GM12878 (cell line): Measurements from ENCODE around the gene GRIN3A. TPM values are rescaled to one million over a fixed set of nuclear protein-coding genes. Genes with fewer than 3 reads are reported as not detected.
A peak's percentile ranks its signal among the peaks of the same experiment; 100 is the strongest.

Experiments
- BACH1 ChIP-seq: fragments of 450-650 bp; IDR thresholded peaks from 2 replicates; pipeline ENCODE4 v1.6.1; 2017; ENCODE audit warnings: mild to moderate bottlenecking, borderline replicate concordance
- BMI1 ChIP-seq: fragments of 450-650 bp; IDR thresholded peaks from 2 replicates; pipeline ENCODE4 v1.6.1; 2016; ENCODE audit warnings: mild to moderate bottlenecking, moderate library complexity, borderline replicate concordance
- CHD2 ChIP-seq: IDR thresholded peaks from 2 replicates; pipeline ENCODE4 v1.6.1; 2011; ENCODE audit warnings: low read depth, low read length, improper control_type of control experiment, borderline replicate concordance
- DPF2 ChIP-seq: fragments of 450-650 bp; IDR thresholded peaks from 2 replicates; pipeline ENCODE4 v1.6.1; 2017; ENCODE audit warnings: mild to moderate bottlenecking
- E2F8 ChIP-seq: fragments of 450-650 bp; IDR thresholded peaks from 2 replicates; pipeline ENCODE4 v1.6.1; 2018; ENCODE audit warnings: mild to moderate bottlenecking, low read depth, moderate library complexity; ENCODE audit not compliant: partially characterized antibody
- ESRRA ChIP-seq: IDR thresholded peaks from 2 replicates; pipeline ENCODE4 v1.6.1; 2012; ENCODE audit warnings: mild to moderate bottlenecking, low read length, improper control_type of control experiment
- ETV6 ChIP-seq, 2 experiments: fragments of 450-650 bp in 1 of 2; IDR thresholded peaks in 1 of 2; conservative IDR thresholded peaks in 1 of 2; 2 replicates each; pipeline ENCODE4 v1.6.1; 2014; ENCODE audit warnings: antibody characterized with exemption in 1 of 2, borderline replicate concordance in 1 of 2, low read depth in 1 of 2, mild to moderate bottlenecking in 1 of 2, moderate library complexity in 1 of 2
- HCFC1 ChIP-seq: fragments of 150-350 bp; IDR thresholded peaks from 2 replicates; pipeline ENCODE4 v1.6.1; 2014; ENCODE audit warnings: low read length
- IKZF1 ChIP-seq: fragments of 450-650 bp; conservative IDR thresholded peaks from 2 replicates; pipeline ENCODE4 v1.6.1; 2017; ENCODE audit warnings: antibody characterized with exemption, mild to moderate bottlenecking
- IRF4 ChIP-seq: IDR thresholded peaks from 2 replicates; pipeline ENCODE4 v1.6.1; 2011; ENCODE audit warnings: low read depth, low read length
- MAX ChIP-seq: IDR thresholded peaks from 2 replicates; pipeline ENCODE4 v1.6.1; 2012; ENCODE audit warnings: low read depth, low read length, improper control_type of control experiment
- MTA3 ChIP-seq: IDR thresholded peaks from 2 replicates; pipeline ENCODE4 v1.6.1; 2012; ENCODE audit warnings: low read length, inconsistent platforms, borderline replicate concordance
- MXI1 ChIP-seq: fragments of 150-350 bp; IDR thresholded peaks from 2 replicates; pipeline ENCODE4 v1.6.1; 2011; ENCODE audit warnings: low read depth, mild to moderate bottlenecking, inconsistent platforms, low read length, improper control_type of control experiment
- NBN ChIP-seq: fragments of 450-650 bp; IDR thresholded peaks from 2 replicates; pipeline ENCODE4 v1.6.1; 2016
- PKNOX1 ChIP-seq: fragments of 450-650 bp; IDR thresholded peaks from 2 replicates; pipeline ENCODE4 v1.6.1; 2016; ENCODE audit warnings: mild to moderate bottlenecking
- POLR2A ChIP-seq: IDR thresholded peaks from 2 replicates; pipeline ENCODE4 v1.6.1; 2011; ENCODE audit warnings: low read depth, mild to moderate bottlenecking, low read length
- POU2F2 ChIP-seq: IDR thresholded peaks from 3 replicates; pipeline ENCODE4 v1.6.1; 2011; ENCODE audit warnings: low read depth, mild to moderate bottlenecking, low read length, borderline replicate concordance
- RAD51 ChIP-seq: fragments of 450-650 bp; IDR thresholded peaks from 2 replicates; pipeline ENCODE4 v1.6.1; 2016; ENCODE audit warnings: moderate library complexity, mild to moderate bottlenecking, inconsistent platforms
- SIX5 ChIP-seq: IDR thresholded peaks from 2 replicates; pipeline ENCODE4 v1.6.1; 2011; ENCODE audit warnings: mild to moderate bottlenecking, low read depth, low read length, moderate library complexity; ENCODE audit not compliant: severe bottlenecking
- STAT1 ChIP-seq: fragments of 450-650 bp; conservative IDR thresholded peaks from 2 replicates; pipeline ENCODE4 v1.6.1; 2014; ENCODE audit warnings: antibody characterized with exemption, mild to moderate bottlenecking
- ZBTB40 ChIP-seq: fragments of 450-650 bp; IDR thresholded peaks from 2 replicates; pipeline ENCODE4 v1.6.1; 2016; ENCODE audit warnings: mild to moderate bottlenecking, moderate library complexity, borderline replicate concordance
- polyA plus RNA-seq, 11 experiments: library from polyadenylated mRNA; depleted of rRNA in 4 of 11; unstranded in 6 of 11; stranded (reverse) in 5 of 11; fragments of >200 nt; fragmentation: Nextera tagmentation in 4 of 11; fragmentation: Illumina TruSeq in 1 of 11; extraction: Ambion mirVana in 4 of 11; extraction: Trizol in 1 of 11; gene quantifications; 1 replicate in 1 of 11; 2 replicates in 10 of 11; pipeline versions ENCODE4 v1.2.1 to v1.2.3, GENCODE V29; 2011 to 2016; ENCODE audit warnings: inconsistent platforms in 2 of 11, missing spikeins in 2 of 11, low read depth in 1 of 11
- total RNA-seq, 4 experiments: library from RNA; depleted of rRNA in 3 of 4; stranded (reverse); fragments of >200 nt in 3 of 4; fragmentation: Illumina TruSeq in 1 of 4; extraction: Trizol in 1 of 4; gene quantifications; 2 replicates each; pipeline versions ENCODE4 v1.2.1 to v1.2.3, GENCODE V29; 2013 to 2021

Gene GRIN3A
- total and polyA plus RNA-seq, 10 of the 15 experiments (the other 5 are each of a cell fraction or from before 2014, with no cell fraction given): 0.03 to 0.05 (median 0.04) TPM; not detected in 7

GRCh38 chr9:101533334-101534204, 204.9 kb downstream of the GRIN3A start, which contains the start of gene RNF20 (continued):
- peak; percentile 96 for TF ChIP-seq ZBTB40
- no peak for TF ChIP-seq BACH1
- no peak for TF ChIP-seq IRF4
- TF ChIP-seq ESRRA: 0 out of 2 replicates have a peak, but pooled peaks have one; percentile 47
- TF ChIP-seq MXI1: peak; percentile 58; the same call in 1 of the 2 replicates
- TF ChIP-seq SIX5: peak; percentile 72
- TF ChIP-seq MAX: no peak; the same call in 1 of the 2 replicates
- TF ChIP-seq E2F8: peak; percentile 91
- TF ChIP-seq IKZF1: peak; percentile 61
- peak; percentile 67 for TF ChIP-seq POLR2A
- TF ChIP-seq POU2F2: peak; percentile 32; the same call in 1 of the 3 replicates
- TF ChIP-seq HCFC1: peak; percentile 77
- TF ChIP-seq STAT1: no peak
- peak; percentile 57; the same call in 1 of the 2 replicates for TF ChIP-seq BMI1
- TF ChIP-seq MTA3: no peak
- TF ChIP-seq NBN: peak; percentile 86
- peak; percentile 61; the same call in 1 of the 2 replicates for TF ChIP-seq CHD2
- peak; percentile 99 for TF ChIP-seq PKNOX1
- peak; percentile 92 for TF ChIP-seq DPF2
- peak in 1 of 2 experiments; percentile 64; a peak in 1 of 4 replicates for TF ChIP-seq ETV6 (conservative IDR thresholded peaks at IDR 0.05 in 1 of 2, IDR thresholded peaks at IDR 0.05 in 1 of 2; ENCODE audit: borderline replicate concordance in 1 of 2, low read depth in 1 of 2)
- TF ChIP-seq RAD51: no peak
